ENCODE data around the gene CNKSR3. TPM values are rescaled to one million over a fixed set of nuclear protein-coding genes. Genes with fewer than 3 reads are reported as not detected.

Gene CNKSR3
- total RNA-seq, 1 experiment from 2014 or later, result 2.2 TPM

DNA sequence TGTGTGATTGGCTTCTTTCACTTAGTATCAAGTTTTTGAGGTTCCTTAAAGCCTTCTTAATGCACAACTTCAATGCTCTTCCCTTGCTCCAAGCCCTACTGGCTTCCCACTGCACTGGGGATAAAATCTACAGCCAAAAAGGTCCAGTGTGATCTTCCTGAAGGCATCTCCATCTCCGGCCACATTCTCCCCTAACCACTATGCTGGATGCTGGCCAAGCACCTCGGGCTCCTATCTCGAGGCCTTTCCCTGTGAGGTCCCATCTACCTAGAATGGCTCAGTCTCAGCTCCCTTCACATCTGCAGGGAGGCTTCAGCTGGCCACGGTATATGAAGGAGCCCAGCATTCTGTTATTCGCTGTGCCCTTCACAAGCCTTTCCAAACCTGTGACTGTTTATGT, 48.1 kb downstream of the CNKSR3 start:
- DNase-seq (ENCODE audit: low spot score), result no peak
- in situ Hi-C loops (cut with HindIII; ENCODE audit: low sequenced_read_pairs), result no loop called here

DNA sequence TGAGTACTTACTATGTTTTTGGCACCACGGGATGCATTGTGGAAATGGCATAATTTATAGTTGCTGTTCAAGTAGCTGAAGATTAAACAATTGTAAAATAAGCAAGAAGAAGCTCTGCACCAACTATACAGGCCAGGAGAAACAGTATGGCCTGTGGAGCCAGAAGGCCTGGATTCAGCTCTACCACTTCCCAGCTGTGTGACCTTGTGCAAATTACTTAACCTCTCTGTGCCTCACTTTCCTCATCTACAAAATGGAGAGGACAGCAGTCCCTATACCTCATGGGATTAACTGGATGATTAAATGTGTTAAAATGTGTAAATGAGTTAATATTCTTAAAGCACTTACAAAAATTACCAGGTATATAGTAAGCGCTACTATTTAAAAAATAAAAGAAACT, 49.1 kb downstream of the CNKSR3 start:
- in situ Hi-C loops (cut with HindIII; ENCODE audit: low sequenced_read_pairs), result no loop called here
- DNase-seq (ENCODE audit: low spot score), result no peak

DNA sequence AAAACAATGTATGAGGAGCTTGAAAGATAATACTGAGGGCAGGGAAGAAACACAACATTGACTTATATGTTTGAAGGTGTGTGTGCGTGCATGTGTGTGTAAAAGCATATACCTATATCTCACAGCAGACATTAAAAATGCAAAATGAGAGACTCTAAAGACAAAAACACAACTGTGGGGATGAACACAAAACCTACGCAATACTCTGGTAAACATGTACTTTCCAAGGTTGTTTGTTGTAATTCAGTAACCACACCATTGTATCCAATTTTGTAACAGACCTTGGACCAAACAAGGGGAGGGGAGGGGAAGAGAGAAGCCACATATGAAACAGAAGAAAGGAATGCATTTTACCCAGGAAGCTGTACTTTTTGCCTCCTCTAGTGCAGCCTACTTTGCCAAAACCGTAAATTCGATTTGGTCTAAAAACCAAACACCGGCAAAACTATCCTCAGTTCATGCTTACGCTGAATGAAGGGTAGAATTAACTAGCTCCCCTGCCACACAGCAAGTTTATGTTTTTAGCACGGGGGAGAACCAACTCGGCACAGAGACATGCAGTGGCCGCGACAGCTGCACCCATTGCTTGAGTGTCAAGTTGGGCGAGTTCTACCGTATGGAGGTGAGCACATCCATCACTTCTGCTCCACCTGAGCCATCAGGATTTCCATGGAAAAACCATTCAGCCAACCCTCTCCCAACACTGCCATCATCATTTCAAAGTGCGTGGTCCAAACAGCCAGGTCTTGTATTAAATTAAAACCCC, 50.0 kb downstream of the CNKSR3 start:
- in situ Hi-C loops (cut with HindIII; ENCODE audit: low sequenced_read_pairs), result no loop called here
- no peak for DNase-seq (ENCODE audit: low spot score)

DNA sequence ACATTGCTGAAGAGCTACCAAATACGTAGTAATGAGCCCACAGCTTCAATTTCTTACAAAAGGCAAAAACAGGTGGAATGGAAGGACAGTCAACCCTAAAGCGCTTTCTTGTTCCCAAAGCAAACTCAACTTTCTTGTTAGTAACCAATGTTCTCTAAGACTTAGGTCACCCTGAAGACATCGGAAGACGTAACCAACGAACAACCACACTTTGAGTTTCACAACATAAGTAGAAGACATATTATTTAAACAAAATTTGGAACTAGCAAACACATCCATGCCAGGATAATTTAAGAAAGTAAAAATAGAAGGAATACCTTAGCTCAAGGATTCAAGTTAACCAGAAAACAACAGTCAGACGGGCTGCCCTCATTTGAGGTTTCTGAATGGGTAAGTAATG, 51.0 kb downstream of the CNKSR3 start:
- in situ Hi-C loops (cut with HindIII; ENCODE audit: low sequenced_read_pairs), result no loop called here
- DNase-seq (ENCODE audit: low spot score), result no peak

DNA sequence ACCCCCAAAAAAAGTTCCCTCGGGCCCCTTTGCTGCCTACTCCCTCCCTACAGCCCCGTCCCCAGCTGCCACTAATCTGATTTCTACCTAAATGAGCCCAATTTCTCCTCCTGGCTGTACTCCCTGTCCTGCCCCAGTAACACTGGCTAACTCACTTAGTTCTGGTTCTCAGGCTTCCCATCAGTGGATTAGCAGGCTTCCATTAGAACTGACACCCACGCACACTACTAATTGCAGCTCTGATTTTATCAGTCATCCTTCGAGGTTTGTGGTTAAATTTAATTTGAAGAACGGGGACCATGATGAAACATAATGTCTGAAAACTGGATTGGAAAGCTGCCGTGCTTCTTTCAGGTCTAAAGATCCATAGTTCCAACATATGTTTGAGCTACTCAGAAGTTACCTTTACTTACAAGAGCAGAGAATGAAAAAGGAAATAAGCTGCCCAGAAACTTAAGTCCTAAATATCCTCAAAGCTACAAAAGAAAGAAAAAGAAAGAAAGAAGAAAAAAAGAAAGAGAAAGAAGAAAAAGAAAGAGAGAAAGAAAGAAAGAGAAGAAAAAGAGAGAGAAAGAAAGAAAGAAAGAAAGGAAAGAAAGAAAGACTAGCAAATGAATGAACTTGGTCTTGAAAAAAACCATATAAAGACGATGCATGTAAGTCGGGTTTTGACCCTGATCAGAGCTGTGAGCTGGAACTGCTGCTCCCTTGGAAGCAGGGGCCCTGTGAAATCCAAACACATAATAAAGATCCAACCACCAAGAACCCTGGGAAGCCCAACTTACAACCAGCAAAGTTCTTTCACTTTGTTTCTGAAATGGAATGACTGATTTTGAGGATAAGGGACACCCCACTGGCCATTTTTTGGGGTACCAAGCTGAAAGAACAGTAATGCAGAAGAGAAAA, 51.7 kb downstream of the CNKSR3 start:
- no peak for DNase-seq (ENCODE audit: low spot score)
- in situ Hi-C loops (cut with HindIII; ENCODE audit: low sequenced_read_pairs), result no loop called here

DNA sequence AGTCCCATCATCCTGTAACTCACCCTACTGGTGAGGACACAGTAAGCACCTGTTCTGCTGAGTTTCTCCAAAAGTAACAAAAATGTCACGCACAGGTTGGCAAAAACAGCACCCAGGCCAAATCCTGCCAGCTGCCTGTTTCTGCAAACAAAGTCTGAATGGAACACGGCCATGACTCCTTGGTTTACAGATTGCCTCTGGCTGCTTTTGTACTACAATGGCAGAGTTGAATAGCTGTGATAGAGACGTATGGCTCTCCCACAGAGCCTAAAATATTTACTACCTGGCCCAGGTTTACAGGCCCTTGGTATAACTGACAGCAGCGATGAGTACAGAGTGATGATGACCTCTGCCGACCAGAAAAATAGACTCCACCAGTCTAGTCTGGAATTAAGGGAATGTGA, 52.6 kb downstream of the CNKSR3 start:
- DNase-seq (ENCODE audit: low spot score), result no peak
- in situ Hi-C loops (cut with HindIII; ENCODE audit: low sequenced_read_pairs), result no loop called here

DNA sequence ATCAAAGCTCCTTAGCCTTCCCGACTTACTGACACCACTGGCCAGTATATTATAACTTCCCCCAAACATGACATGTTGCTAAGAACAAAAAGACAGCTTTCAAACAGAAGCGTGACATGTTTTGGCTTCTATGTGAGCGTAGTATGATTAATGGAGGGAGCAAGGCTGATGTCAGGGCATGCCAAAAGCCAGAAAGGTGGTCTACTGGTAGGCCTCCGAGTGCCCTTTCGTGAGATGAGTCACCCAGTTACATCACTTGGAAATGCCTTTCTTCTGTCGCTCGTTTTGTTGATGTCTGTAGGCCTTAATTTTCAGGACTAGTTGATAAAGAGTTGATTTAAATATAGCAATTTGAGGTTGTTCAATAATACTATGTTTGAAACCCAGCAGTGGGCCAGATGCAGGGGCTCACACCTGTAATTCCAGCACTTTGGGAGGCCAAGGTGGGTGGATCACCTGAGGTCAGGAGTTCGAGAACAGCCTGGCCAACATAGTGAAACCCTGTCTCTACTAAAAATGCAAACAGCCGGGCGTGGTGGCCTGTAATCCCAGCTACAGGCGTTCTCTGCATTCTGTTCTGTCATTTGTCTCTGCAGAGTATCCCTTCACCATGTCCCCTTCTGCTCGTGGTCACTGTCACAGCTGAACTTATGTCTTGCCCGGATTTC, 53.3 kb downstream of the CNKSR3 start:
- in situ Hi-C loops (cut with HindIII; ENCODE audit: low sequenced_read_pairs), result no loop called here
- no peak for DNase-seq (ENCODE audit: low spot score)

DNA sequence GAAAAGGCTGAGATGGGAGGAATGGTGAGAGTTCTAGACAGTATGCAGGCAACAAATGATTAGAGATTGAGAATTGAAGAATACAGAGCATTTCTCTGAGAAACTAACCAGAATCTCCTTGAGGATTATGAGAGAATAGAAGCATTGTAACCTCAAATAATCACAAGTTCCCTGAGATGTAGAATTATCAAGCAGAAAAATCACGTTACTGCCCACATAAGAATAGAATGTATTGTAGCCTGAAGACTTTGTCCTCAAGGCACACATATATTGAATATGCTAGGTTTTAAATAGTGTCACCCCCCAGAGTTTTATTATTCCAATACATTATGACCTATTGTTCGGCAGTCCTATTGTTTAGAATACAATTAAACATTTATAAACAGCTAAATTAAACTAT, 57.2 kb downstream of the CNKSR3 start:
- in situ Hi-C loops (cut with HindIII; ENCODE audit: low sequenced_read_pairs), result no loop called here
- no peak for DNase-seq (ENCODE audit: low spot score)

DNA sequence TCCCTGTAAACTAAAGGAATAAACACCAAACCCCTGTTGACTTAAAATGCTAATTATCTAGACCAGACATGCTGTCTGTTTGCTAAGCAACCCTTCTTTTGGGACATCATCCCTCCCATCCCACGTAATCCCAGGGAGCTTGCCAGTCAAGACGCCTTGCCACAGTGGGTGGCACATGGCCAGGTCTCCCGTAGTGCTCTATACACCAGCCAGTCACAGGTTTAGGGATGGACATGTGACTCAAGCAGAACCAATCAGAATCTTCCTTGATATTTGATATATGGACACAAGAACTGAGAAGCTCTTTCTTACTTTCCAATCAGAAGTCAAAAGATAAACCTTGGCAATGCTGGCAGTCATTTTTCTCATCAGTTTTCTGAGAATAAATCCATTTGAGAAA, 60.0 kb downstream of the CNKSR3 start:
- no peak for DNase-seq (ENCODE audit: low spot score)
- in situ Hi-C loops (cut with HindIII; ENCODE audit: low sequenced_read_pairs), result no loop called here

DNA sequence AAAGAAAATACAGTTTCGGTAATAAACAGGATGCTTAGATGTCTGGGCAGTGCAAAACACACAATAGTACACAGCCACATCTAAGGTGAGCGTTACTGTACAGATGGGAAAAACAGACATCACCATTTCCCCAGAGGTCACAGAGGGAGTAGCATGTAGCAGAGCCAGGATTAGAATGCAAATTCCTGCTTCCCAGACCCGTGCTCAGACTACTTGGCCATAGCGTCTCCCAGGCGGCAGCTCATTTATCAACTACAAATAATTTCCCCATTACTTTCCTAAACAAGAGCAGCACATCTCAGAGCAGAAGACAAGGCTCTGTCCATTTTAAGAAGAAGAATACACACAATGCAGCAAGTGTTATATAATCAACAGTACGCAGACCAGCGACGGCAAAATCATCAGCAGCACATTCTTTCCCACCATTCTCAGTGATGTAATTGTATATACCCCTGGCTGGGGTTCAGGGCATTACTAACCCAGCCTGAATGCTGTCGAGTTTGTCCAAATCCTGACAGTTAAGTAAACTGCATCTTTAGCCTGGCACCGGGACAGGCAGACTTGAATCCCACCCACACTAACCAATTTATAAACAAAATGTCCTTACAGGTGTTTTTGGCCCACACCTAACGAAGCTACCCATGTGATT, 61.9 kb downstream of the CNKSR3 start:
- in situ Hi-C loops (cut with HindIII; ENCODE audit: low sequenced_read_pairs), result no loop called here
- DNase-seq (ENCODE audit: low spot score), result no peak

DNA sequence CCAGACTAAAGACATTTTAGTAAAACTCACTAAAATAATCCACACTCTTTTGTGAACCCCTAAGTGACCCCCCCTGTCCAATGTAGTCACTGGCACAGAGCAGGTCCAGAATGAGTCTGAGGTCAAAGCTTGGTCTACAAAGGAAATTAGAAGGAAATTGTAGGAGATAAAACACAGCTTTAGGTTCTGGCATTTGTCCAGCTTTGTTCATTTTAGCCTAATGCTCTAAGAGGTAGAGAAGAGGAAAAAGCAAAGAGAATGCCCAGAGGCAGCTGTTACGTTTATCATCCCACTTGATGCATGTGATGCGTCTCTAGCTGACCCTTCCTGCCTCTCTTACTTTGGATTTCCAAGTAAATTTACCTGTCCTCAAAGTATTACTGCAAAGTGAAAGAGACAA, 62.5 kb downstream of the CNKSR3 start:
- in situ Hi-C loops (cut with HindIII; ENCODE audit: low sequenced_read_pairs), result no loop called here
- DNase-seq (ENCODE audit: low spot score), result no peak

DNA sequence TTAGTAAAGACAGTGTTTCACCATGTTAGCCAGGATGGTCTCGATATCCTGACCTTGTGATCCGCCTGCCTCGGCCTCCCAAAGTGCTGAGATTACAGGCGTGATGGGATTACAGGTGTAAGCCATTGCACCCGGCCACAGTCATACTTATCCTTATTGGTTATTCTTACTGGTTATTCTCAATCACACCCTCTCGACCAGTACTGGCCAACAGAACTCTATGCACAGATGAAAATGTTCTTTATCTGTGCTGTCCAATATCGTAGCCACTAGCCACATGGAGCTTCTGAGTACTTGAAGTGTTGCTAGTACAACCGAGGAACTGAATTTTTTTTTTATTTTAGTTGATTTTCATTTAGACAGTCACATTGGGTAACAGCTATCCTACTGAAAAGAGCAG, 63.5 kb downstream of the CNKSR3 start:
- DNase-seq (ENCODE audit: low spot score), result no peak
- in situ Hi-C loops (cut with HindIII; ENCODE audit: low sequenced_read_pairs), result no loop called here

DNA sequence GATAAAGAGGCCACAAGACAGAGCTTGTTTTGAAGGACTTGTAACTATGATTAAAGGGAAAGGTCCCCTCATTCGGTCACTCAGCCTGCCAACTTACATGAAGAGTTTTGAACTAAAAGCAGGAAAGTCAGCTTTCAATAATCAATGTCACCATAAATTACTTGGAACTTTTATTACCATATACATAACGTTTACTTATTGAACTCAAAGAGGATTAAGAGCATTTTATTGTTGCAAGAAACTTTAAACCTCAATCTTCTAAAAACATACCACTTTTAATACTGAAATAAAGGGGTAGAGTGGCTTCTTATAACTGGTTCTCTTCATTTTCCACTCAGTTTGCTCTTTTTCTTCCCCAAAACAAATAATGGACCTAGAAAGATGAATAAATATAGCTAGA, 65.1 kb downstream of the CNKSR3 start:
- in situ Hi-C loops (cut with HindIII; ENCODE audit: low sequenced_read_pairs), result no loop called here
- DNase-seq (ENCODE audit: low spot score), result no peak

DNA sequence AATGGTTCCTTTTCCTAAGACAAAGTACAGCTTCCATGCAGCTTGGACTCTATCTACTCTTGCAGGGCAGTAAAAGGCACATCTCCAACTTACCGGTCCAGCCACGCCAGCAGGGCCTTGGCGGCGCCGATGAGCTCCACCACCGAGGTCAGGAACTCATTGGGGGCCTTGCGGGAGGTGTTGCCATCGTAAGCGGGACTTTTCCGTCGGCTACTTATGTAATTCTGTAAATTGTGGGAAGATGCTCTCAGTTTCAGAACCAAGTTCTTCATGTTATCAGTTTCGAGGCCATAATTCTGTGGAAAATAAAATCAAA, 68.5 kb downstream of the CNKSR3 start:
- no peak for DNase-seq (ENCODE audit: low spot score)
- in situ Hi-C loops (cut with HindIII; ENCODE audit: low sequenced_read_pairs), result no loop called here

DNA sequence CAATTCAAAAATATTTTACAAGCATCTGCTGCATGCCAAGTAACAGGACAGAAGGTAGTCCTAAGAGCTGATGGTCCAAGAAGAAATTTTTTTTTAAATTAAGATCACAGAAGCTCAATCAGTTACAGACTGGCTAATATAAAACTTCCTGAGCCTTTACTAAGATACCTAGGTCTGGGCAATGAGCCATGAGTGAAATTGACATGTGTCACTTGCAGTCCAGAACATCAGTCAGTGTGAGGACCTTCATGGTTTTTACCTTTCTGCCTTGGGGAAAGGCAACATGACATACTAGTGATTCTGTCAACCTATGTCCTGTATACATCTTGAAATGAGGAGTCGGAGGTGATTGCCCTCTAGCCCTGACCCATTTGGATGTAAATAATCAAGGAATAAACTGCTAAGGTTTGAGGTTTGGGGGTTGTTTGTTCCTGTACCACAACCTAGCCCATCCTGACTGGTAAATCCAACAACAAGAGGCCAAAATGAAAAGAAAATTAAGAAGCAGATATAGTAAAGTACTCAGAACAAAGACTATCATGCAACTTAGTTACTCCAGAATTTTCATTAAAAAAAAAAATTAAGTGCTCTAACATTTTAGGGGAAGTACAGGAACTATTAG, 70.0 kb downstream of the CNKSR3 start:
- in situ Hi-C loops (cut with HindIII; ENCODE audit: low sequenced_read_pairs), result no loop called here
- DNase-seq (ENCODE audit: low spot score), result no peak

DNA sequence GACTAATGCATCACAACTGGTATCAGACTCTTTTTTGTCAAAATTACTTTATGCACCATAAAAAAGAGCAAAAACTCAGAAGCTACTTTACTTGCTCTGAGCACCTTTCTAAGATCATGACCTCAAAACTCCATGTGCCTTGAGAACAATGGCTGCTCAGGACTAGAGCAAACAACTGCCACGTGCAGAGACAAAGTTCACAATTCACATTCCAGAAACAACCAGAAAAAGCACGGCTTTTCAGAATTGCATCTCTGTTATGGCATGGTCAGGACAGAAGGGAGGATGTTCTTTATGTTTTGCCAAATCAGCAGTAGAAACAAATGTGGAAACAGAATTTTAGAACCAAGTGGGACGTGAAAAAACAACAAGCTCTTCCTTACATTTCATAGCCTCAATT, 70.5 kb downstream of the CNKSR3 start:
- no peak for DNase-seq (ENCODE audit: low spot score)
- in situ Hi-C loops (cut with HindIII; ENCODE audit: low sequenced_read_pairs), result no loop called here

DNA sequence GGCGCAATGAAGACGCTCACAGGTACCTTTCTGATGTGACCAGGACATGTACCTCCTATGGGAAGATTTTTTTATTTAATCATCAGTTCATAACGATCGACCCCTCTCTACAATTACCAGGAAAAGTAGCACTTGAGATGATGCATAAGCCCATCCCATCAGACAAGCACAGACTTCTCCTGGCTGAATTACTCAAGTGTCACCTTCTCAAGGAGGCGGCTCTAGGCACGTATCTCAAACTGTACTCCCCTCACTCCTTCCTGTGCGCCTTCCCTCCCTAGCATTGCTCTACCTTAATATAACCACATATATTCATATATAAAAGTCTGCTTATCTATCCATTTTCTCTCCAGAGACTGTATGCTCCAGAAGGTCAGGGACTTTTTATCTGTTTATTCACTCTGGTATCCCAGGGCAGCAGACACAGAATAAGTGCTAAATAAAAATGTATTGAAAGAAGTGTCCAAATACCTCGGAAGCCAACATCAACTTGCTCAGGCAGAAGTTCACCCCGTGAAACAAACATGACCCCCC, 71.5 kb downstream of the CNKSR3 start:
- no peak for DNase-seq (ENCODE audit: low spot score)
- in situ Hi-C loops (cut with HindIII; ENCODE audit: low sequenced_read_pairs), result no loop called here

DNA sequence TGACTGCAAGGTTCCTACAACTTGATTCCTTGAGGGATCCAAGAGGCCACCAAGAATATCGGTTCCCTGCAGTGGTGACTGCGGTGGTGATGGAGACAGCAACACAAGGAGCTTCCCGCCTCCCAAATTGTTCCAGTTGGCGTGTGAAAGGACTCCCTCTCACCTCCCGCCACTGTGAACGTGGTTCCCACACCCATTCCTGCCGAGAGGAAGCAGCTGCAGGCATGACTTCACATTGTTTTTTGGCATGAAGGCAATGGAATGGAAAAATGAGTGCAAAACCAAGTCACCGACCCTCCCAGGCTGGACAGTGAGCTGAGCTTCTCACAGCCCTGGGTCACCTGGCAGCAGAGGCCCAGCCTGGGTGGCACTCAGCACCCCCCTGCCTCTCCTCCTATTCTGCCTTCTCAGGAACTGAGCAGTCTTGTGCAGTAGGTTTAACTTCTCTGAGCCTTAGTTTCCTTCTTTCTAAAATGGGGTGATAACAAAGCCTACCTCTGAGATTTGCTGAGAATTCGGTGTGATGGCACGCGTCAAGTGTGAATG, 75.0 kb downstream of the CNKSR3 start:
- in situ Hi-C loops (cut with HindIII; ENCODE audit: low sequenced_read_pairs), result no loop called here
- no peak for DNase-seq (ENCODE audit: low spot score)

DNA sequence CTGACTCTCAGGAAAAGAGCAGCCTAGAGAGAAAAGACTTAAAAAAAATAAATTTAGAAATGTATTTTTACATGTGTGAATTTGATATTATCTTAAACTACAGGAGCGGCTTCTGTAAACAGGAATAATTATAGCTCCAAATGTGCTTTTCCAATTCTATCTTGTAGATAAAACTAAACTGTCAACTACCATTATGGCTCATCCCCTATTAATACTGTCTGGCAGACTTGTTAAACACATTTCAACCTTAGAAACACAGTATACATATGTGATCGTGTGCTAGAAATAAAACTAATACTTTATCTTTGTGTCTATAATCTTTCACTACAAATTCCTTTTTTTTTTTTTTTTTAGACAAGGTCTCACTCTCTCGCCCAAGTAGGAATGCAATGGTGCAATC, 75.8 kb downstream of the CNKSR3 start:
- no peak for DNase-seq (ENCODE audit: low spot score)
- in situ Hi-C loops (cut with HindIII; ENCODE audit: low sequenced_read_pairs), result no loop called here

Measured in G401 (cell line).